Raji (cell line): Measurements from ENCODE around the gene CTNNA2.

Experiments used
- POLR2A ChIP-seq: IDR thresholded peaks from 2 replicates; pipeline ENCODE4 v1.6.1; 2011; ENCODE audit warnings: low read depth, low read length, control low read depth; ENCODE audit not compliant: insufficient read depth

CTNNA2 gene

GRCh38 chr2:80147690-80148089 lies 634.8 kb downstream of the CTNNA2 start:
- TF ChIP-seq POLR2A = no peak

- no peak for TF ChIP-seq POLR2A
Measured at GRCh38 chr2:80148906-80149305, 636.1 kb downstream of the CTNNA2 start.

GRCh38 chr2:80149991-80150390 lies 637.1 kb downstream of the CTNNA2 start:
- TF ChIP-seq POLR2A = no peak

GRCh38 chr2:80151248-80151647 lies 638.4 kb downstream of the CTNNA2 start:
- no peak for TF ChIP-seq POLR2A

- no peak for TF ChIP-seq POLR2A
Measured at GRCh38 chr2:80151651-80152050, 638.8 kb downstream of the CTNNA2 start.

- no peak for TF ChIP-seq POLR2A
Measured at GRCh38 chr2:80153151-80153550, 640.3 kb downstream of the CTNNA2 start.

GRCh38 chr2:80153768-80154167 lies 640.9 kb downstream of the CTNNA2 start:
- no peak for TF ChIP-seq POLR2A

- TF ChIP-seq POLR2A = no peak
Measured at GRCh38 chr2:80154231-80154915, 641.5 kb downstream of the CTNNA2 start.

GRCh38 chr2:80164375-80164774 lies 651.5 kb downstream of the CTNNA2 start:
- TF ChIP-seq POLR2A = no peak

- TF ChIP-seq POLR2A = no peak
Measured at GRCh38 chr2:80166483-80167171, 653.8 kb downstream of the CTNNA2 start.

GRCh38 chr2:80167284-80167808 lies 654.5 kb downstream of the CTNNA2 start:
- no peak for TF ChIP-seq POLR2A

GRCh38 chr2:80168037-80168436 lies 655.2 kb downstream of the CTNNA2 start:
- no peak for TF ChIP-seq POLR2A

- no peak for TF ChIP-seq POLR2A
Measured at GRCh38 chr2:80168801-80169200, 656.0 kb downstream of the CTNNA2 start.

GRCh38 chr2:80169811-80170594 lies 657.2 kb downstream of the CTNNA2 start:
- no peak for TF ChIP-seq POLR2A

GRCh38 chr2:80185091-80185490 lies 672.2 kb downstream of the CTNNA2 start:
- TF ChIP-seq POLR2A = no peak

GRCh38 chr2:80186262-80186661 lies 673.4 kb downstream of the CTNNA2 start:
- TF ChIP-seq POLR2A = no peak
